ENCODE data around the gene SLC26A1.
"Not testable (repeated sequence)": the region's sequence is repeated elsewhere in the genome, so short reads cannot be mapped to it uniquely, and the experiment has no call there.

SLC26A1 gene

GRCh38 chr4:982814-983213 lies 10.4 kb downstream of the SLC26A1 start:
- TF ChIP-seq ZNF274 (IDR thresholded peaks at IDR 0.05; ENCODE audit: low read depth, low read length), result no peak
- no peak overlapping the region for H3K4me3 ChIP-seq (ENCODE audit: low read length)

- no peak overlapping the region for H3K4me3 ChIP-seq (ENCODE audit: low read length)
- no peak for TF ChIP-seq ZNF274 (IDR thresholded peaks at IDR 0.05; ENCODE audit: low read depth, low read length)
Observed at GRCh38 chr4:982291-982690, 10.9 kb downstream of the SLC26A1 start.

GRCh38 chr4:978957-979701 lies 14.1 kb downstream of the SLC26A1 start:
- TF ChIP-seq ZNF274 (IDR thresholded peaks at IDR 0.05; ENCODE audit: low read depth, low read length), result no peak
- H3K4me3 ChIP-seq (ENCODE audit: low read length), result no peak overlapping the region

- H3K4me3 ChIP-seq (ENCODE audit: low read length), result not testable (repeated sequence)
Observed at GRCh38 chr4:976016-976415, 17.2 kb downstream of the SLC26A1 start.

GRCh38 chr4:974668-975067 lies 18.5 kb downstream of the SLC26A1 start:
- no peak overlapping the region for H3K4me3 ChIP-seq (ENCODE audit: low read length)
- no peak for TF ChIP-seq ZNF274 (IDR thresholded peaks at IDR 0.05; ENCODE audit: low read depth, low read length)

- TF ChIP-seq ZNF274 (IDR thresholded peaks at IDR 0.05; ENCODE audit: low read depth, low read length), result no peak
- H3K4me3 ChIP-seq (ENCODE audit: low read length), result peak within 1 kb of the TSS; percentile 80
Observed at GRCh38 chr4:973431-974397, 19.5 kb downstream of the SLC26A1 start, which contains the start of gene DGKQ. TSS of gene DGKQ (minus strand) at chr4:973569. CDS start at chr4:973482, 87 bp downstream.

- H3K4me3 ChIP-seq (ENCODE audit: low read length), result peak overlapping the region; percentile 80
- TF ChIP-seq ZNF274 (IDR thresholded peaks at IDR 0.05; ENCODE audit: low read depth, low read length), result no peak
Observed at GRCh38 chr4:972651-973424, 20.4 kb downstream of the SLC26A1 start.

GRCh38 chr4:971666-972500 lies 21.3 kb downstream of the SLC26A1 start:
- no peak for TF ChIP-seq ZNF274 (IDR thresholded peaks at IDR 0.05; ENCODE audit: low read depth, low read length)
- peak overlapping the region; percentile 80; the same call in 1 of the 2 replicates for H3K4me3 ChIP-seq (ENCODE audit: low read length)

- no peak for TF ChIP-seq ZNF274 (IDR thresholded peaks at IDR 0.05; ENCODE audit: low read depth, low read length)
- no peak overlapping the region for H3K4me3 ChIP-seq (ENCODE audit: low read length)
Observed at GRCh38 chr4:970854-971520, 22.2 kb downstream of the SLC26A1 start.

- TF ChIP-seq ZNF274 (IDR thresholded peaks at IDR 0.05; ENCODE audit: low read depth, low read length), result no peak
- no peak overlapping the region for H3K4me3 ChIP-seq (ENCODE audit: low read length)
Observed at GRCh38 chr4:970046-970745, 23.0 kb downstream of the SLC26A1 start.

GRCh38 chr4:968621-969394 lies 24.4 kb downstream of the SLC26A1 start:
- no peak overlapping the region for H3K4me3 ChIP-seq (ENCODE audit: low read length)
- no peak for TF ChIP-seq ZNF274 (IDR thresholded peaks at IDR 0.05; ENCODE audit: low read depth, low read length)

All from GM08714 (cell line).